Effector memory CD8-positive, alpha-beta T cell (primary cell): Measurements from ENCODE around the gene CHD1.

Experiments
- ATAC-seq: fragments of 150-1000 bp; cut with Tn5 transposase; replicated peaks from 2 replicates; pipeline ENCODE4 v1.10.0; 2021; ENCODE audit warnings: mild to moderate bottlenecking, moderate library complexity
- DNase-seq, 3 experiments: peaks; one replicate each; pipeline ENCODE4 v3.0.0; 2021
- H3K27ac Mint-ChIP-seq, 2 donors: one replicate each; pipeline ENCODE4 v1.8.0; 2022; ENCODE audit warnings: mild to moderate bottlenecking in 2 of 2, mixed read lengths in 2 of 2, moderate library complexity in 2 of 2
- H3K27me3 Mint-ChIP-seq, 2 donors: one replicate each; pipeline ENCODE4 v1.8.0; 2022; ENCODE audit warnings: mixed read lengths in 2 of 2
- H3K36me3 Mint-ChIP-seq: one replicate; pipeline ENCODE4 v1.8.0; 2022; ENCODE audit warnings: mild to moderate bottlenecking, moderate library complexity, mixed read lengths; ENCODE audit not compliant: insufficient read depth
- H3K4me1 Mint-ChIP-seq, 2 donors: one replicate each; pipeline ENCODE4 v1.8.0; 2022; ENCODE audit warnings: low read depth in 2 of 2, mixed read lengths in 2 of 2
- H3K4me3 Mint-ChIP-seq, 2 donors: one replicate each; pipeline ENCODE4 v1.8.0; 2022; ENCODE audit warnings: mild to moderate bottlenecking in 2 of 2, mixed read lengths in 2 of 2, moderate library complexity in 2 of 2
- H3K9me3 Mint-ChIP-seq, 2 donors: one replicate each; pipeline ENCODE4 v1.8.0; 2022; ENCODE audit warnings: mixed read lengths in 2 of 2

The CHD1 gene

DNA sequence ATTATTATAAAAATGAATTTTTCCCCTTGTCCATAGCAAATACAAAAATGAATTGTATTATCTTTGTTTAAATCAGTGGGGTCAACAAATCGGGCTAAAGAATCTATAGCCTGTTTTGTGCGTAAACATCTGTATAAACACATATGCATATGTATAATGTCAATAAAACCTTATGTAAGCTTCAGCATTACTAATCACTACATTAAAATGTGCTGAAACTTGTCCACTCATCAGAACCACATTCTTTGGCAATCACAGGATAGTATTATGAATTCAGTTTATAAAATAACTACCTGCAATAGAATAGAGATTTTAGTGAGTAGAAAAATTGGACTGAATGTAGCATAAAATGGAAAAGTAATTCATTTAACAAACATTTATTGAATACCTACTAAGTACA is 124.7 kb downstream of the CHD1 start:
- Mint-ChIP-seq H3K27me3 (peaks cover 0 to 5% of the 10 kb centered on the region in 2 donors), H3K4me1 (no peaks in the 10 kb centered on the region), H3K36me3 (no peaks in the 10 kb centered on the region), H3K27ac (no peak overlapping the region), H3K9me3 (peaks cover 0 to 5% of the 10 kb centered on the region in 2 donors), H3K4me3 (no peak overlapping the region)
- DNase-seq (no peak), ATAC-seq (no peak)
